Stimulated activated CD8-positive, alpha-beta memory T cell treated with anti-CD3 and anti-CD28 coated beads, Interleukin-7, amount 100 ng/mL, for 4 hours (primary cell): Measurements from ENCODE around the gene GALNTL6.
"Not testable (repeated sequence)": the region's sequence is repeated elsewhere in the genome, so short reads cannot be mapped to it uniquely, and the experiment has no call there.

Source experiments
- DNase-seq, 2 donors: peaks; one replicate each; pipeline ENCODE4 v3.0.0-alpha.2; 2020; ENCODE audit warnings: low read depth in 2 of 2

Gene GALNTL6

DNA sequence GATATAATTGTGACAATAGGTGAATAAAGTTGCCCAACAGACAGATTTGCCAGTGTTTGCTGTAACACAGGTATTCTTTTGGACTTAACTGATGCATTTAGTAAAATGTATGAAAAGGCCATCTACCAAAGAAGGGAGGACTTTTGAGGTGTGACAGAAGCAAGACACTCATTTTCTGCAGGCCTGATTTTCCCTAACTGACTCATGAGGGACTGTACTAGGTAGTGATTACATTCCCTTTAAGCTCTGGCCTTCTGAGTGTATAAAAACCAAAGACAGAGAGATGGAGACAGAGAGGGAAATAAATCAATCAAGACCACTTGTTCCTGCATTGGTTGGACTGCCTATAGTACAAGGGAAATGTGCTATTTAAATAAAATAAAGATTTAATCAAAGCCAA is 1204.6 kb downstream of the GALNTL6 start:
- no peak for DNase-seq

- DNase-seq, result no peak
These were observed 1205.2 kb downstream of the GALNTL6 start for GRCh38 chr4:173018446-173018845.

GRCh38 chr4:173019664-173020063 is 1206.5 kb downstream of the GALNTL6 start:
- no peak for DNase-seq

GRCh38 chr4:173021746-173022573 is 1208.8 kb downstream of the GALNTL6 start:
- not testable (repeated sequence) for DNase-seq

- no peak for DNase-seq
These were observed 1211.0 kb downstream of the GALNTL6 start for GRCh38 chr4:173024203-173024602.

GRCh38 chr4:173025131-173025530 is 1211.9 kb downstream of the GALNTL6 start:
- DNase-seq, result no peak

DNA sequence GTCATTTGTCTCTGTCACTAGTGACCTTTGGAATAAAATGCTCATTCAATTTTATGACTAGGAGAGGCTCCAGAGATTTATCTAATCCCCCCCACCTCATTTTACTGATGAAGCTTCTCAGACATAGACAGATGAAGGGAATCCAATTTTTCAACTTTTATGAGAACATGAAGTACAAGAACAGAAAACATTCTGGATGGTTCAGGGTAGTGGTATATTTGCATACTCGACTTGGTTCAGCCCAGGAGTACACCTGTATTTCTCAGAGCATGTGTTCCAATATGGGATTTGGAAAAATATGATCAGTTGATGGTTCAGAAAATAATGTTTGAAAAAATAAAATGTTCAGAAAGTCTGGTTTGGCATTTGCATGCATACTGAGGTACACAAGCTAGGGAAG is 1224.0 kb downstream of the GALNTL6 start:
- DNase-seq, result no peak

DNA sequence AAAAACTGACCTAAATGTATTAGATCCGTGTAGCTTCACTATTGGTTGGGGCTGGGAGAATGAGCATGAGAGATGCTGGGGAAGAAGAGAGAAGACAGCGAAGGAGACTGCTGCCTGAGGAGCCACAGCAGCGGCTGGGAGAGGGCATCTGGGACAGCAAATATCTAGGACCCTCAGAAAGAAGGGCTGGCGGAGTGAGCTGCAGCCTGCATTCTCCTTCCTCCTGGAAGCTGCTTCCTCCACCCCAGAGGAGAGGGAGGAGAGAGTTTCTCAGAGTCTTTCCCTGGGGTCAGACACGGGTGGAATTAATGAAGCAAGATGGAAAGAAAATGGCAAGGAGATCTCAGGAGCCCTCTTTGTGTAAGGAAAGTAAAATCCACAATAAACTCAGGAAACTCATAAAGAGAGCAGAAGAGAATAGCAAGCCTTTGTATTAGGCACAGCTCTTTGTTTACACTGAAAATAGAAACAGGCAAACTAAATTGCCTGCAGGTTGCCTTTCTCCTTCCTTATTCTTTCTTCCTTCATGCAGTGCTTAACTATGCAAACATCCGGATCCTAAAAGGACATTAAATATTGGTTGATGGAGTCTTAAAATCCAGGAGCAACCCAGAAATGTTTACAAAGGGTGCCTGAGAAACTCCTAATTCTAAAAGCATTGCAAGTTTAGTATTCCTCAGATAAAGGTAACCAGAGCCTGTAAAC is 1225.1 kb downstream of the GALNTL6 start:
- DNase-seq, result no peak

GRCh38 chr4:173039617-173040577 is 1226.7 kb downstream of the GALNTL6 start:
- no peak for DNase-seq

- no peak for DNase-seq
These were observed 1228.3 kb downstream of the GALNTL6 start for GRCh38 chr4:173041482-173041881.

- DNase-seq, result not testable (repeated sequence)
These were observed 1228.9 kb downstream of the GALNTL6 start for GRCh38 chr4:173042139-173042538.

DNA sequence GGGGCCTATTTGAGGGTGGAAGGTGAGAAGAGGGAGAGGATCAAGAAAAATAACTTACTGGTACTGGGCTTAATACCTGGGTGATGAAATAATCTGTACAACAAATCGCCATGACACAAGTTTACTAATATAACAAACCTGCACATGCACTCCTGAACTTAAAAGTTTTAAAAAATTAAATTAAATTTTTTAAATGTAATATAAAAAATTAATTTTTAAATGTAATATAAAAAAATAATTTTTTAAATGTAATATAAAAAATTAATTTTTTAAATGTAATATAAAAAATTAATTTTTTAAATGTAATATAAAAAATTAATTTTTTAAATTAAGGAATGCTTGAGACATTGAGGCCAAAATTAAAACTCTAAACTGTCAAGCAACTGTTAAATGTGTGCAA is 1231.1 kb downstream of the GALNTL6 start:
- no peak for DNase-seq

GRCh38 chr4:173045571-173045970 is 1232.4 kb downstream of the GALNTL6 start:
- DNase-seq, result no peak

GRCh38 chr4:173046144-173046543 is 1232.9 kb downstream of the GALNTL6 start:
- DNase-seq, result no peak

DNA sequence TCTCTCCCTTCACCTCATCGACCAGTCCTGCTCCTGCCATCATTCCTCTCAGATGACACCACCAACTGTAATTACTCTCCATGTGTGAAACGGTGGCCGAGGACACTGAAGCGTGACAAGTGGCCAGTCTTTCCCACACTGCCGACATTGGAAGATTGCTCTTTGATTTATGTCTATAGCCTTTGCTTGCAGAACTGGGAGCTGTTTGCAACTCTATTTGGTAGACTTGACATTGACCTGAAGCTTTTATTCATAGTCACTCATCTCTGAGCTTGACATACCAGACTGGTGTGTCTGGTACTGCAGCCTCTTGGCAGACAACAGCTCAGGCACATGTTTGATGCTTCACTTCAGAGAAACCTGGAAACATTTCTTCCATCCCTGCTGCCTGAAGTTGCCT is 1233.6 kb downstream of the GALNTL6 start:
- DNase-seq, result no peak

DNA sequence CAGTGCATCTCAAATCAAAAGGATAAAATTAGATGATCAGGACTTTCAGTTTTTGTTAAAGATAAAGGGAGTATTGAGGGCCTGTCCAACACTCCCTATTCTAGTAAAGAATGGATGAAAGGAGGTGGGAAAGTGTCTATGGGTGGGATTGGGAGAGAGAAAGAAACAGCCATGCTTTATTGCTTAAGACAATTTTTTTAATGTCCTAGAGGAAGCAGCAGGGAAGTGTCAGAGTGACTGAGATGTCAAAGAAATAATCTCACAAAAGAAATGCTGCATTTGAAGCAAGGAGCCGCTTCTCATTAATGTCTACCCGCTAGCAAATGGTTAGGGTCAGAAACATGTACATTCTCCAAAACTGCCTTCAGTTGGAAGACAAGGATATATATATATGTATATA is 1238.0 kb downstream of the GALNTL6 start:
- no peak for DNase-seq

- no peak for DNase-seq
These were observed 1238.5 kb downstream of the GALNTL6 start for GRCh38 chr4:173051716-173052115.

DNA sequence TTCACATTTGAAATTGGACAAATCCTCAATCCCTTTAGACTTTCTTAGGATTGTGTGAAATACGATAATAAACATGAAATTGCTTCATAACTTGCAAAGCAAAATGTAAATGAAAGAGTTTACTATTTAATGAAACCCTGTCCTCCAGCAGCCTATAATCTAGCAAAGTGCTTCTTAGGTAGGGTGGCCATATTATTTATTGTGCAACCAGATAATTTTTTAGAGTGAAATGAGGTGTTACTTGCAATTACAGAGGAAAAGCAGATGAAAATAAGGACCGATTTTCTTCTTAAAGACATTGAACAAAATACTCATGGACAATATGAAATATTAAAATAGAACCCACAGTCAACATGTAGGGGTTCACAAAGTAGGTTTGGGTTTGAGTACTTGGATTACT is 1239.2 kb downstream of the GALNTL6 start:
- DNase-seq, result no peak

- no peak for DNase-seq
These were observed 1243.1 kb downstream of the GALNTL6 start for GRCh38 chr4:173056271-173056670.

- no peak for DNase-seq
These were observed 1243.5 kb downstream of the GALNTL6 start for GRCh38 chr4:173056710-173057109.

DNA sequence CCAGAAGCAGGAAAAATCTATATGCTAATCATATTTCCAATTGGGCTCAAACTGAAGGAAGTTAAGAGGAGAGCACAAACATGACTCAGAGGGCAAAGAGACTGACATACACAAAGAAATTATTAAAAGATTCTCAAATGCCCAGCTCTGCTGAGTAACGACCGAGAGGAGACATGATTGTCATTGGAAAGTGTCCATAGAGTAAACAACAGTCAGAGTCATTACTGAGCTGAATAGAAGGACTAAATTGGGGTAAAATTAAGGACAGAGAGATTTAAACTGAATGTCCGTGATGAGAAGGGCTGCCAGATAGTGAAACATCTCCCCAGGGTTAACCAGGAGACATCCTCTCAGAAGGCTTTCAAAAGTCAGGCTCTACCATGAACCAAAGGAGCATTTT is 1244.2 kb downstream of the GALNTL6 start:
- no peak for DNase-seq

- DNase-seq, result no peak
These were observed 1244.7 kb downstream of the GALNTL6 start for GRCh38 chr4:173057901-173058300.
